HCT116 (cell line): Measurements from ENCODE around the gene REN. TPM values are rescaled to one million over a fixed set of nuclear protein-coding genes. Genes with fewer than 3 reads are reported as not detected.

Experiments used
- ATAC-seq: fragments of 200-7000 bp; cut with Tn5 transposase; 2 replicates; pipeline ENCODE4 v1.9.1; 2020; ENCODE audit warnings: mild to moderate bottlenecking, moderate library complexity
- BruUV-seq: library from RNA; stranded (reverse); fragments of 400-500 nt; replicated peaks from 2 replicates; lab custom pipeline; 2021; lab: Mats Ljungman, UMichigan
- CTCF ChIA-PET: fragments of 300-600 bp; sonication (Branson Sonifier 250); formaldehyde crosslinking; loops from one replicate; lab custom pipeline; 2021; ENCODE audit warnings: antibody characterized with exemption; lab: Charles Lee
- POLR2A ChIA-PET: fragments of 300-600, 350-600 bp; sonication (Branson Sonifier 250); formaldehyde crosslinking; loops from one replicate; lab custom pipeline; 2021; ENCODE audit warnings: antibody characterized with exemption; lab: Charles Lee
- RAD21 ChIA-PET, 2 experiments: fragments of 300-600 bp; sonication (Branson Sonifier 250); formaldehyde crosslinking; loops; one replicate each; lab custom pipeline; 2023; ENCODE audit warnings: low total read pairs in 2 of 2; ENCODE audit not compliant: uncharacterized antibody in 2 of 2, unreplicated experiment in 2 of 2, low non-redundant PET in 1 of 2; lab: Charles Lee
- DNase-seq: peaks from one replicate; pipeline ENCODE4 v3.0.0-alpha.2; 2010; ENCODE audit warnings: low read depth, low spot score
- H2AFZ ChIP-seq: fragments of 200-600 bp; shearing (Covaris generic), sonication (generic); 2 replicates; pipeline ENCODE4 v1.6.1; 2017; ENCODE audit warnings: low read depth, mixed run types, mixed read lengths, antibody characterized with exemption, low read length; ENCODE audit not compliant: poor library complexity, severe bottlenecking
- H3K27ac ChIP-seq: 2 replicates; pipeline ENCODE4 v1.5.1; 2012; ENCODE audit warnings: low read depth, low read length
- H3K27me3 ChIP-seq: fragments of 200-600 bp; sonication (generic); 2 replicates; pipeline ENCODE4 v1.6.1; 2016; ENCODE audit warnings: mixed run types, low read length, mixed read lengths; ENCODE audit not compliant: insufficient read depth
- H3K36me3 ChIP-seq, 2 experiments: fragments of 200-500 bp in 1 of 2; fragments of 200-600 bp in 1 of 2; sonication (Bioruptor generic) in 1 of 2; sonication (generic) in 1 of 2; 2 replicates each; pipeline versions ENCODE4 v1.5.1 to v1.6.1; 2014 to 2016; ENCODE audit warnings: low read length in 2 of 2, inconsistent platforms in 1 of 2, mixed read lengths in 1 of 2, mixed run types in 1 of 2; ENCODE audit not compliant: insufficient read depth in 2 of 2, control insufficient read depth in 1 of 2
- H3K4me1 ChIP-seq, 2 experiments: fragments of 200-600 bp in 1 of 2; sonication (generic) in 1 of 2; 2 replicates each; pipeline versions ENCODE4 v1.5.1 to v1.6.1; 2012 to 2017; ENCODE audit warnings: low read length in 2 of 2, inconsistent platforms in 1 of 2, mild to moderate bottlenecking in 1 of 2, mixed read lengths in 1 of 2, mixed run types in 1 of 2, moderate library complexity in 1 of 2; ENCODE audit not compliant: insufficient read depth in 2 of 2, control insufficient read depth in 1 of 2
- H3K4me2 ChIP-seq: fragments of 200-600 bp; sonication (generic); 2 replicates; pipeline ENCODE4 v1.6.1; 2017; ENCODE audit warnings: mixed run types, low read length, mixed read lengths
- H3K4me3 ChIP-seq, 2 experiments: fragments of 200-600 bp in 1 of 2; sonication (generic) in 1 of 2; replicated peaks in 1 of 2; 2 replicates each; pipeline ENCODE4 v1.5.1; 2011 to 2016; ENCODE audit warnings: low read length in 2 of 2, control low read depth in 1 of 2, low read depth in 1 of 2, mild to moderate bottlenecking in 1 of 2, mixed read lengths in 1 of 2, mixed run types in 1 of 2
- H3K79me2 ChIP-seq: fragments of 200-600 bp; sonication (generic); 2 replicates; pipeline ENCODE4 v1.6.1; 2017; ENCODE audit warnings: mild to moderate bottlenecking, mixed run types, low read length, moderate library complexity, mixed read lengths; ENCODE audit not compliant: insufficient read depth
- H3K9ac ChIP-seq: fragments of 200-600 bp; sonication (generic); 2 replicates; pipeline ENCODE4 v1.6.1; 2016; ENCODE audit warnings: low read length, mixed read lengths
- H3K9me2 ChIP-seq: fragments of 200-600 bp; sonication (generic), shearing (Covaris generic); 2 replicates; pipeline ENCODE4 v1.6.1; 2017; ENCODE audit warnings: mixed run types, mild to moderate bottlenecking, moderate library complexity; ENCODE audit not compliant: insufficient read depth
- H3K9me3 ChIP-seq, 2 experiments: fragments of 200-500 bp in 1 of 2; fragments of 200-600 bp in 1 of 2; sonication (Bioruptor generic) in 1 of 2; sonication (generic) in 1 of 2; 2 replicates each; pipeline ENCODE4 v1.6.1; 2014 to 2017; ENCODE audit warnings: low read length in 2 of 2, mixed read lengths in 2 of 2, inconsistent platforms in 1 of 2, low read depth in 1 of 2, mild to moderate bottlenecking in 1 of 2, mixed run types in 1 of 2, moderate library complexity in 1 of 2; ENCODE audit not compliant: control insufficient read depth in 1 of 2, insufficient read depth in 1 of 2
- H4K20me1 ChIP-seq: fragments of 200-600 bp; sonication (generic), shearing (Covaris generic); 2 replicates; pipeline ENCODE4 v1.6.1; 2017; ENCODE audit warnings: mixed run types, mild to moderate bottlenecking, moderate library complexity; ENCODE audit not compliant: insufficient read depth
- CEBPB ChIP-seq: IDR thresholded peaks from 2 replicates; pipeline ENCODE4 v1.6.1; 2012; ENCODE audit warnings: low read depth
- EGR1 ChIP-seq: IDR thresholded peaks from 2 replicates; pipeline ENCODE4 v1.6.1; 2012; ENCODE audit warnings: low read depth
- JUND ChIP-seq: IDR thresholded peaks from 2 replicates; pipeline ENCODE4 v1.6.1; 2012
- POLR2A ChIP-seq: IDR thresholded peaks from 2 replicates; pipeline ENCODE4 v1.7.0; 2011; ENCODE audit warnings: borderline replicate concordance; ENCODE audit not compliant: insufficient read depth, insufficient read length; ENCODE audit errors: extremely low read depth
- SP1 ChIP-seq: IDR thresholded peaks from 2 replicates; pipeline ENCODE4 v1.6.1; 2012; ENCODE audit warnings: low read depth
- intact Hi-C: fragments of 100-400 bp; cut with micrococcal nuclease; formaldehyde crosslinking; loops from 2 replicates; pipeline ENCODE4 v1.10.0; 2022
- total RNA-seq: library from RNA; stranded (reverse); gene quantifications from one replicate; pipeline ENCODE4 v1.2.1, GENCODE V29; 2021; ENCODE audit not compliant: unreplicated experiment
- TF ChIP-seq, protein P1 (sequence below): IDR thresholded peaks from 2 replicates; pipeline ENCODE4 v1.6.1; 2012
- TF ChIP-seq, protein P2 (sequence below): IDR thresholded peaks from 2 replicates; pipeline ENCODE4 v1.6.1; 2011; ENCODE audit warnings: mild to moderate bottlenecking, low read length, moderate library complexity; ENCODE audit not compliant: insufficient replicate concordance; ENCODE audit errors: extremely low read depth

REN gene
- total RNA-seq, 1 experiment from 2014 or later: 0.47 TPM

DNA sequence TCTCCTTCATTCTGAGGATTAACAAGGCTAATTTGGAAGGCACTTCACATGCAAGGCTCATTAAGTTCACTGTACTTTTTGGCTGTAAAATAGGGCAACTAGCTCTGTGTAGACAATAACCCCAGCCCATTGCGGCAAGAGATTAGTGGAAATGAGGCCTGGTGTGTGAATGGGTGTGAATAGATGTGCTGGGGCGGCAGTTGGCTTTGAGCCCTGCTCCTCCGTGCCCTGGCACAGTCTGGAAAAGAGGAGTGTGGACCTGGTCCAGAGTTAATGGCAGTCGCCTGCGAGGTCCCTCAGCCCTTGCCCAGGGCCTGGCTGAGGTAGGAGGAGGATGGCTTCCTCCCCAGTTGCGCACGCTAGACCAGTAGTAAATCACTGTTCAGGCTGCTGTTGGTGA lies 25.3 kb upstream of the REN start:
- POLR2A ChIA-PET: no interaction called here
- Histone ChIP-seq H2AFZ (no peak overlapping the region), H3K79me2 (no peaks in the 10 kb centered on the region), H3K9me2 (no peaks in the 10 kb centered on the region), H3K27ac (no peak overlapping the region), H4K20me1 (no peaks in the 10 kb centered on the region), H3K4me3 (no peak overlapping the region), H3K4me1 (peaks cover 0 to 19% of the 10 kb centered on the region in 2 experiments; a peak in 2 of 4 replicates), H3K4me2 (no peak overlapping the region), H3K9ac (no peak overlapping the region), H3K9me3 (no peaks in the 10 kb centered on the region), H3K27me3 (no peaks in the 10 kb centered on the region), H3K36me3 (no peaks in the 10 kb centered on the region)
- intact Hi-C loops: no loop called here
- RAD21 ChIA-PET: no interaction called here
- DNase-seq: no peak
- ATAC-seq: no peak
- no TSS peak for BruUV-seq
- CTCF ChIA-PET: interaction anchor here (1.4 kb wide), 1 partner anchor 19 kb away, joined by 4 read pairs; no protein-coding TSS in a partner anchor
- TF ChIP-seq SP1 (no peak), JUND (no peak), CEBPB (no peak), EGR1 (no peak), POLR2A (no peak)
- TF ChIP-seq, protein P1, sequence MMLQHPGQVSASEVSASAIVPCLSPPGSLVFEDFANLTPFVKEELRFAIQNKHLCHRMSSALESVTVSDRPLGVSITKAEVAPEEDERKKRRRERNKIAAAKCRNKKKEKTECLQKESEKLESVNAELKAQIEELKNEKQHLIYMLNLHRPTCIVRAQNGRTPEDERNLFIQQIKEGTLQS: no peak
- TF ChIP-seq, protein P2, sequence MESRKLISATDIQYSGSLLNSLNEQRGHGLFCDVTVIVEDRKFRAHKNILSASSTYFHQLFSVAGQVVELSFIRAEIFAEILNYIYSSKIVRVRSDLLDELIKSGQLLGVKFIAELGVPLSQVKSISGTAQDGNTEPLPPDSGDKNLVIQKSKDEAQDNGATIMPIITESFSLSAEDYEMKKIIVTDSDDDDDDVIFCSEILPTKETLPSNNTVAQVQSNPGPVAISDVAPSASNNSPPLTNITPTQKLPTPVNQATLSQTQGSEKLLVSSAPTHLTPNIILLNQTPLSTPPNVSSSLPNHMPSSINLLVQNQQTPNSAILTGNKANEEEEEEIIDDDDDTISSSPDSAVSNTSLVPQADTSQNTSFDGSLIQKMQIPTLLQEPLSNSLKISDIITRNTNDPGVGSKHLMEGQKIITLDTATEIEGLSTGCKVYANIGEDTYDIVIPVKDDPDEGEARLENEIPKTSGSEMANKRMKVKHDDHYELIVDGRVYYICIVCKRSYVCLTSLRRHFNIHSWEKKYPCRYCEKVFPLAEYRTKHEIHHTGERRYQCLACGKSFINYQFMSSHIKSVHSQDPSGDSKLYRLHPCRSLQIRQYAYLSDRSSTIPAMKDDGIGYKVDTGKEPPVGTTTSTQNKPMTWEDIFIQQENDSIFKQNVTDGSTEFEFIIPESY: no peak
